ENCODE measurements around the gene HOXA11. TPM values are rescaled to one million over a fixed set of nuclear protein-coding genes. Genes with fewer than 3 reads are reported as not detected.

HOXA11 gene
- total and polyA plus RNA-seq, 3 donors from 2014 or later = 0.25 to 0.96 TPM; not detected in 1

- 48 to 53% methylated on average over 3 of the region's 3 CpGs for WGBS, 2 donors
- H3K36me3 ChIP-seq (ENCODE audit: low read depth, missing control alignments) = no peaks in the 10 kb centered on the region
- TF ChIP-seq POLR2A (IDR thresholded peaks at IDR 0.05) = no peak
- no peak for TF ChIP-seq CTCF (IDR thresholded peaks at IDR 0.05)
- no peaks in the 10 kb centered on the region for H3K9me3 ChIP-seq
- no peak overlapping the region for H3K4me3 ChIP-seq
- peaks cover 5% of the 10 kb centered on the region for H3K4me1 ChIP-seq
- H3K27me3 ChIP-seq = peaks cover 4% of the 10 kb centered on the region
- intact Hi-C loops (cut with DNase I; ENCODE audit: low total_unique reads) = no loop called here
- no peak overlapping the region for H3K27ac ChIP-seq
- DNase-seq = no peak
Measured at GRCh38 chr7:27211764-27212204, 26.8 kb upstream of the HOXA11 start.

GRCh38 chr7:27211084-27211446 is 26.0 kb upstream of the HOXA11 start:
- TF ChIP-seq POLR2A (IDR thresholded peaks at IDR 0.05) = no peak
- no peak for TF ChIP-seq CTCF (IDR thresholded peaks at IDR 0.05)
- no peak overlapping the region for H3K4me3 ChIP-seq
- peaks cover 5% of the 10 kb centered on the region for H3K27me3 ChIP-seq
- no peaks in the 10 kb centered on the region for H3K9me3 ChIP-seq
- H3K4me1 ChIP-seq = peaks cover 5% of the 10 kb centered on the region
- intact Hi-C loops (cut with DNase I; ENCODE audit: low total_unique reads) = no loop called here
- no peak for DNase-seq
- no peaks in the 10 kb centered on the region for H3K36me3 ChIP-seq (ENCODE audit: low read depth, missing control alignments)
- 80 to 92% methylated on average over 1 of the region's 1 CpG for WGBS, 2 donors
- no peak overlapping the region for H3K27ac ChIP-seq

- no peaks in the 10 kb centered on the region for H3K9me3 ChIP-seq
- TF ChIP-seq POLR2A (IDR thresholded peaks at IDR 0.05) = no peak
- peak; percentile 22 to 84 (median 66) for TF ChIP-seq CTCF (IDR thresholded peaks at IDR 0.05)
- H3K4me1 ChIP-seq = peaks cover 6% of the 10 kb centered on the region
- no peaks in the 10 kb centered on the region for H3K36me3 ChIP-seq (ENCODE audit: low read depth, missing control alignments)
- no peak overlapping the region for H3K27ac ChIP-seq
- WGBS, 2 donors = 11% methylated on average over 32 of the region's 32 CpGs
- H3K4me3 ChIP-seq = no peak overlapping the region
- DNase-seq = peak; percentile 70
- intact Hi-C loops (cut with DNase I; ENCODE audit: low total_unique reads) = no loop called here
- H3K27me3 ChIP-seq = peaks cover 9% of the 10 kb centered on the region
Measured at GRCh38 chr7:27210441-27211083, 25.5 kb upstream of the HOXA11 start.

GRCh38 chr7:27209933-27210440 is 25.0 kb upstream of the HOXA11 start:
- no peak overlapping the region for H3K4me3 ChIP-seq
- H3K4me1 ChIP-seq = peaks cover 12% of the 10 kb centered on the region
- DNase-seq = no peak
- H3K9me3 ChIP-seq = no peaks in the 10 kb centered on the region
- TF ChIP-seq CTCF (IDR thresholded peaks at IDR 0.05) (no peak), POLR2A (IDR thresholded peaks at IDR 0.05) (no peak)
- H3K36me3 ChIP-seq (ENCODE audit: low read depth, missing control alignments) = no peaks in the 10 kb centered on the region
- H3K27me3 ChIP-seq = peaks cover 9% of the 10 kb centered on the region
- WGBS, 2 donors = 48 to 51% methylated on average over 9 to 11 of the region's 11 CpGs
- H3K27ac ChIP-seq = no peak overlapping the region
- intact Hi-C loops (cut with DNase I; ENCODE audit: low total_unique reads) = no loop called here

- Histone ChIP-seq H3K27me3 (peaks cover 9% of the 10 kb centered on the region), H3K4me1 (peaks cover 15% of the 10 kb centered on the region)
- intact Hi-C loops (cut with DNase I; ENCODE audit: low total_unique reads) = no loop called here
Measured at GRCh38 chr7:27208998-27209397, 24.0 kb upstream of the HOXA11 start.

More at GRCh38 chr7:27208998-27209397, 24.0 kb upstream of the HOXA11 start:
- H3K9me3 ChIP-seq = no peaks in the 10 kb centered on the region
- WGBS, 2 donors = 88 to 92% methylated on average over 2 to 4 of the region's 4 CpGs
- H3K4me3 ChIP-seq = no peak overlapping the region
- DNase-seq = no peak
- TF ChIP-seq CTCF (IDR thresholded peaks at IDR 0.05) = no peak
- TF ChIP-seq POLR2A (IDR thresholded peaks at IDR 0.05) = no peak
- no peaks in the 10 kb centered on the region for H3K36me3 ChIP-seq (ENCODE audit: low read depth, missing control alignments)
- H3K27ac ChIP-seq = no peak overlapping the region
